SK-MEL-5 (cell line): Measurements from ENCODE around the gene ARCN1. TPM values are rescaled to one million over a fixed set of nuclear protein-coding genes. Genes with fewer than 3 reads are reported as not detected.
"Not testable (repeated sequence)": the region's sequence is repeated elsewhere in the genome, so short reads cannot be mapped to it uniquely, and the experiment has no call there.

Source experiments
- DNase-seq: peaks from one replicate; pipeline ENCODE4 v3.0.0-alpha.2; 2016; ENCODE audit warnings: low read depth, low spot score
- in situ Hi-C: cut with HindIII; loops from 2 replicates; pipeline ENCODE4 v1.10.0; 2016; ENCODE audit warnings: low sequenced_read_pairs, high pct_unique_total_duplicates, low pct_unique_long_range_greater_than_20kb
- total RNA-seq: library from RNA; depleted of rRNA; stranded (reverse); fragments of >200 nt; shearing (Covaris generic); gene quantifications from 2 replicates; pipeline ENCODE4 v1.2.3, GENCODE V29; 2014

Gene ARCN1
- total RNA-seq, 1 experiment from 2014 or later = 93.3 TPM

GRCh38 chr11:118596224-118597146 is 24.3 kb downstream of the ARCN1 start:
- DNase-seq = no peak
- in situ Hi-C loops = no loop called here

- no peak for DNase-seq
- in situ Hi-C loops = no loop called here
Measured at GRCh38 chr11:118597556-118597955, 25.3 kb downstream of the ARCN1 start.

- no peak for DNase-seq
- in situ Hi-C loops = no loop called here
Measured at GRCh38 chr11:118602331-118602730, 30.1 kb downstream of the ARCN1 start.

- DNase-seq, in situ Hi-C loops: not testable (repeated sequence)
Measured at GRCh38 chr11:118603709-118604108, 31.5 kb downstream of the ARCN1 start.

GRCh38 chr11:118604566-118604965 is 32.4 kb downstream of the ARCN1 start:
- in situ Hi-C loops = no loop called here
- no peak for DNase-seq

GRCh38 chr11:118605116-118605867 is 33.1 kb downstream of the ARCN1 start:
- DNase-seq = no peak
- in situ Hi-C loops = no loop called here

GRCh38 chr11:118606157-118606843 is 34.1 kb downstream of the ARCN1 start:
- in situ Hi-C loops = no loop called here

GRCh38 chr11:118606844-118607228 is 34.6 kb downstream of the ARCN1 start:
- in situ Hi-C loops = no loop called here
- DNase-seq = no peak

More at GRCh38 chr11:118606157-118606843, 34.1 kb downstream of the ARCN1 start:
- no peak for DNase-seq

GRCh38 chr11:118607401-118608359 is 35.5 kb downstream of the ARCN1 start, which contains the start of gene PHLDB1:
Gene PHLDB1, plus strand, starts transcription at chr11:118607615. Its CDS starts 6,222 bp downstream, at chr11:118613837.
- DNase-seq = peak; percentile 53
- in situ Hi-C loops = no loop called here

- in situ Hi-C loops = no loop called here
- DNase-seq = no peak
Measured at GRCh38 chr11:118608360-118609227, 36.4 kb downstream of the ARCN1 start.

GRCh38 chr11:118609380-118610224 is 37.4 kb downstream of the ARCN1 start:
- no peak for DNase-seq
- in situ Hi-C loops = no loop called here

- DNase-seq = no peak
- in situ Hi-C loops = no loop called here
Measured at GRCh38 chr11:118610225-118610772, 38.1 kb downstream of the ARCN1 start.

GRCh38 chr11:118610773-118611432 is 38.7 kb downstream of the ARCN1 start:
- in situ Hi-C loops = no loop called here
- DNase-seq = no peak

- DNase-seq, in situ Hi-C loops: not testable (repeated sequence)
Measured at GRCh38 chr11:118611433-118611795, 39.2 kb downstream of the ARCN1 start.

GRCh38 chr11:118612378-118612777 is 40.2 kb downstream of the ARCN1 start:
- in situ Hi-C loops = no loop called here
- no peak for DNase-seq
